GM12872 (cell line): ENCODE data around the gene BRAP.

Experiments
- TF ChIP-seq, protein P1 (sequence below): IDR thresholded peaks from 3 replicates; pipeline ENCODE4 v1.5.1; 2011; ENCODE audit warnings: low read depth, mild to moderate bottlenecking, low read length, moderate library complexity; ENCODE audit not compliant: insufficient read depth

Gene BRAP

GRCh38 chr12:111664499-111664898 is 21.3 kb downstream of the BRAP start:
- TF ChIP-seq, protein P1, sequence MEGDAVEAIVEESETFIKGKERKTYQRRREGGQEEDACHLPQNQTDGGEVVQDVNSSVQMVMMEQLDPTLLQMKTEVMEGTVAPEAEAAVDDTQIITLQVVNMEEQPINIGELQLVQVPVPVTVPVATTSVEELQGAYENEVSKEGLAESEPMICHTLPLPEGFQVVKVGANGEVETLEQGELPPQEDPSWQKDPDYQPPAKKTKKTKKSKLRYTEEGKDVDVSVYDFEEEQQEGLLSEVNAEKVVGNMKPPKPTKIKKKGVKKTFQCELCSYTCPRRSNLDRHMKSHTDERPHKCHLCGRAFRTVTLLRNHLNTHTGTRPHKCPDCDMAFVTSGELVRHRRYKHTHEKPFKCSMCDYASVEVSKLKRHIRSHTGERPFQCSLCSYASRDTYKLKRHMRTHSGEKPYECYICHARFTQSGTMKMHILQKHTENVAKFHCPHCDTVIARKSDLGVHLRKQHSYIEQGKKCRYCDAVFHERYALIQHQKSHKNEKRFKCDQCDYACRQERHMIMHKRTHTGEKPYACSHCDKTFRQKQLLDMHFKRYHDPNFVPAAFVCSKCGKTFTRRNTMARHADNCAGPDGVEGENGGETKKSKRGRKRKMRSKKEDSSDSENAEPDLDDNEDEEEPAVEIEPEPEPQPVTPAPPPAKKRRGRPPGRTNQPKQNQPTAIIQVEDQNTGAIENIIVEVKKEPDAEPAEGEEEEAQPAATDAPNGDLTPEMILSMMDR = no peak

- TF ChIP-seq, protein P1 = no peak
These were observed 29.7 kb downstream of the BRAP start for GRCh38 chr12:111656016-111656415.

GRCh38 chr12:111655356-111655755 is 30.4 kb downstream of the BRAP start:
- TF ChIP-seq, protein P1 = no peak

GRCh38 chr12:111653596-111653995 is 32.2 kb downstream of the BRAP start:
- TF ChIP-seq, protein P1 = no peak

GRCh38 chr12:111650912-111651311 is 34.8 kb downstream of the BRAP start:
- TF ChIP-seq, protein P1 = no peak

DNA sequence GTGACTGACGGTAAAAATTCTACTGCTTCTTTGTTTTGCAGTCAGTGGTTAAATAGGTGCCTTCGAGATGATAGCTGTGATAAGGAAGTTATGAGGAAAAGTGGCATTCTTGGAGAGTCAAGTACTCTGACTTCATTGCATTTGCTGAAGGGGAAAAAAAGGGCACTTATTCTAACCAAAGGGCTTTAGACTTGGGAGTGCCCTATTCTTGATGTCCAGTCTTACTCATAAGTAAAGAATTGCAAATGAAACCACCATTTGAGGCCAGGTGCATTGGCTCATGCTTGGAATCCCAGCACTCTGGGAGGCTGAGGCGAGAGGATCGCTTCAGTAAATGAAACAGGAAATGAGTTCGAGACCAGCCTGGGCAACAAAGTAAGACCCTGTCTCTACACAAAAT is 40.3 kb downstream of the BRAP start:
- TF ChIP-seq, protein P1 = no peak

GRCh38 chr12:111643427-111643826 is 42.3 kb downstream of the BRAP start:
- TF ChIP-seq, protein P1 = no peak
